GM12878 (cell line): ENCODE results near the gene DERL2. TPM values are rescaled to one million over a fixed set of nuclear protein-coding genes. Genes with fewer than 3 reads are reported as not detected.

Experiments used
- ATAC-seq: fragments of 200-7000 bp; cut with Tn5 transposase; 3 replicates; pipeline ENCODE4 v1.9.1; 2020; ENCODE audit warnings: mild to moderate bottlenecking, moderate library complexity
- BruUV-seq: library from RNA; stranded (reverse); fragments of 400-500 nt; replicated peaks from 2 replicates; lab custom pipeline; 2021; lab: Mats Ljungman, UMichigan
- CTCF ChIA-PET: fragments of 300-600 bp; sonication (Branson Sonifier 250); formaldehyde crosslinking; extraction: SDS; loops from one replicate; lab custom pipeline; 2021; ENCODE audit warnings: inconsistent platforms; lab: Yijun Ruan, JAX
- POLR2A ChIA-PET: fragments of 350-600 bp; formaldehyde crosslinking; extraction: SDS; loops from one replicate; lab custom pipeline; 2021; ENCODE audit warnings: inconsistent platforms; lab: Charles Lee
- RAD21 ChIA-PET: fragments of 300-600 bp; sonication (Branson Sonifier 250); formaldehyde crosslinking; loops from one replicate; lab custom pipeline; 2023; ENCODE audit warnings: antibody characterized with exemption; ENCODE audit not compliant: unreplicated experiment; lab: Charles Lee
- SMC1A ChIA-PET: fragments of 300-600 bp; sonication (Branson Sonifier 250); formaldehyde crosslinking; loops from one replicate; lab custom pipeline; 2023; ENCODE audit not compliant: unreplicated experiment, uncharacterized antibody; lab: Charles Lee
- DNase-seq: peaks from one replicate; pipeline ENCODE4 v3.0.0-alpha.2; 2011; ENCODE audit warnings: low read depth, low spot score
- FAIRE-seq: peaks from 3 replicates; lab custom pipeline; 2011; peaks lifted over from hg19 to GRCh38; lab: Jason Lieb, UNC
- H2AFZ ChIP-seq: 2 replicates; pipeline ENCODE4 v1.6.0; 2011; ENCODE audit warnings: low read depth, low read length, control low read depth; ENCODE audit not compliant: control insufficient read depth
- H3K27ac ChIP-seq: 2 replicates; pipeline ENCODE4 v1.5.1; 2011; ENCODE audit warnings: control low read depth; ENCODE audit not compliant: control insufficient read depth, insufficient read depth
- H3K27me3 ChIP-seq, 2 experiments: replicated peaks in 1 of 2; 2 replicates each; pipeline versions ENCODE4 v1.6.0 to v1.6.1; 2011; ENCODE audit warnings: low read length in 1 of 2; ENCODE audit not compliant: control insufficient read depth in 2 of 2, insufficient read depth in 2 of 2
- H3K36me3 ChIP-seq, 2 experiments: 2 replicates each; pipeline ENCODE4 v1.5.1; 2011; ENCODE audit warnings: low read length in 1 of 2; ENCODE audit not compliant: control insufficient read depth in 2 of 2, insufficient read depth in 2 of 2
- H3K4me1 ChIP-seq: 2 replicates; pipeline ENCODE4 v1.6.1; 2011; ENCODE audit warnings: mild to moderate bottlenecking, low read length, moderate library complexity, mixed read lengths; ENCODE audit not compliant: control insufficient read depth, insufficient read depth
- H3K4me2 ChIP-seq: 2 replicates; pipeline ENCODE4 v1.6.0; 2011; ENCODE audit warnings: control low read depth; ENCODE audit not compliant: control insufficient read depth, insufficient read depth
- H3K4me3 ChIP-seq: fragments of 200-600 bp; sonication (generic); 2 replicates; pipeline ENCODE4 v1.5.1; 2016
- H3K79me2 ChIP-seq: 2 replicates; pipeline ENCODE4 v1.6.0; 2011; ENCODE audit warnings: low read length; ENCODE audit not compliant: control insufficient read depth, insufficient read depth
- H3K9ac ChIP-seq: 2 replicates; pipeline ENCODE4 v1.8.0; 2011; ENCODE audit warnings: low read length, control low read depth, mixed read lengths; ENCODE audit not compliant: control insufficient read depth, insufficient read depth
- H3K9me3 ChIP-seq: replicated peaks from 3 replicates; pipeline ENCODE4 v1.5.1; 2011; ENCODE audit warnings: mild to moderate bottlenecking, low read length; ENCODE audit not compliant: control insufficient read depth, insufficient read depth
- H4K20me1 ChIP-seq: 2 replicates; pipeline ENCODE4 v1.6.0; 2011; ENCODE audit not compliant: control insufficient read depth, insufficient read depth
- BRCA1 ChIP-seq: IDR thresholded peaks from 2 replicates; pipeline ENCODE4 v1.6.1; 2011; ENCODE audit warnings: low read depth, low read length, improper control_type of control experiment
- CHD2 ChIP-seq: IDR thresholded peaks from 2 replicates; pipeline ENCODE4 v1.6.1; 2011; ENCODE audit warnings: low read depth, low read length, improper control_type of control experiment, borderline replicate concordance
- DPF2 ChIP-seq: fragments of 450-650 bp; IDR thresholded peaks from 2 replicates; pipeline ENCODE4 v1.6.1; 2017; ENCODE audit warnings: mild to moderate bottlenecking
- IKZF1 ChIP-seq: fragments of 450-650 bp; conservative IDR thresholded peaks from 2 replicates; pipeline ENCODE4 v1.6.1; 2017; ENCODE audit warnings: antibody characterized with exemption, mild to moderate bottlenecking
- KAT2A ChIP-seq: conservative IDR thresholded peaks from 2 replicates; pipeline ENCODE4 v1.6.1; 2011; ENCODE audit warnings: low read depth, low read length; ENCODE audit not compliant: control insufficient read depth
- POLR2A ChIP-seq: IDR thresholded peaks from 2 replicates; pipeline ENCODE4 v1.6.1; 2011; ENCODE audit warnings: low read depth, mild to moderate bottlenecking, low read length
- SPI1 ChIP-seq: IDR thresholded peaks from 2 replicates; pipeline ENCODE4 v1.6.1; 2011; ENCODE audit warnings: low read depth, mild to moderate bottlenecking, low read length, moderate library complexity, borderline replicate concordance; ENCODE audit not compliant: insufficient read depth
- SRF ChIP-seq, 2 experiments: IDR thresholded peaks; 2 replicates each; pipeline ENCODE4 v1.6.1; 2011; ENCODE audit warnings: low read depth in 2 of 2, low read length in 2 of 2, mild to moderate bottlenecking in 1 of 2, moderate library complexity in 1 of 2
- STAT1 ChIP-seq: fragments of 450-650 bp; conservative IDR thresholded peaks from 2 replicates; pipeline ENCODE4 v1.6.1; 2014; ENCODE audit warnings: antibody characterized with exemption, mild to moderate bottlenecking
- ZNF24 ChIP-seq: fragments of 450-650 bp; IDR thresholded peaks from 2 replicates; pipeline ENCODE4 v1.6.1; 2017; ENCODE audit warnings: antibody characterized with exemption, mild to moderate bottlenecking
- WGBS: methylation state at CpG from one replicate; pipeline ENCODE4 v1.1.6; 2016; ENCODE audit warnings: low lambda C conversion rate; ENCODE audit not compliant: insufficient replicate concordance, insufficient coverage; ENCODE audit errors: missing lambda C conversion rate; 5-methylcytosine and 5-hydroxymethylcytosine counted together
- in situ Hi-C: fragments of 300-500 bp; cut with MboI; formaldehyde crosslinking; loops from 9 replicates; pipeline ENCODE4 v1.14.3; 2018; ENCODE audit warnings: mixed read lengths
- intact Hi-C: fragments of 100-400 bp; cut with micrococcal nuclease; formaldehyde crosslinking; loops from one replicate; pipeline ENCODE4 v1.14.2; 2022; ENCODE audit not compliant: unreplicated experiment
- polyA plus RNA-seq, 11 experiments: library from polyadenylated mRNA; depleted of rRNA in 4 of 11; unstranded in 6 of 11; stranded (reverse) in 5 of 11; fragments of >200 nt; fragmentation: Nextera tagmentation in 4 of 11; fragmentation: Illumina TruSeq in 1 of 11; extraction: Ambion mirVana in 4 of 11; extraction: Trizol in 1 of 11; gene quantifications; 1 replicate in 1 of 11; 2 replicates in 10 of 11; pipeline versions ENCODE4 v1.2.1 to v1.2.3, GENCODE V29; 2011 to 2016; ENCODE audit warnings: inconsistent platforms in 2 of 11, missing spikeins in 2 of 11, low read depth in 1 of 11
- total RNA-seq, 4 experiments: library from RNA; depleted of rRNA in 3 of 4; stranded (reverse); fragments of >200 nt in 3 of 4; fragmentation: Illumina TruSeq in 1 of 4; extraction: Trizol in 1 of 4; gene quantifications; 2 replicates each; pipeline versions ENCODE4 v1.2.1 to v1.2.3, GENCODE V29; 2013 to 2021

DERL2 gene
- total and polyA plus RNA-seq, 10 of the 15 experiments (the other 5 are each of a cell fraction or from before 2014, with no cell fraction given), result 40.5 to 236 (median 69.3) TPM

GRCh38 chr17:5422505-5422904 lies 63.5 kb downstream of the DERL2 start:
- in situ Hi-C loops (no loop called here), intact Hi-C loops (no loop called here)
- peaks cover 4 to 22% of the 10 kb centered on the region in 2 experiments for H3K36me3 ChIP-seq
- SMC1A ChIA-PET, result interaction anchor here (1.5 kb wide), 1 partner anchor 17 kb away, joined by 5 read pairs; the partner anchor contains the start of gene C1QBP
- H3K27ac ChIP-seq, result no peak overlapping the region
- peaks cover 47% of the 10 kb centered on the region for H3K79me2 ChIP-seq
- no peaks in the 10 kb centered on the region; the same call in 1 of the 2 replicates for H4K20me1 ChIP-seq
- CTCF ChIA-PET, result interaction anchor here (1.2 kb wide), 1 partner anchor 17 kb away, joined by 4 read pairs; no protein-coding TSS in a partner anchor
- no peak for FAIRE-seq
- no peak for ATAC-seq
- TF ChIP-seq KAT2A (no peak), CHD2 (no peak), IKZF1 (no peak), DPF2 (no peak), ZNF24 (no peak), STAT1 (no peak), POLR2A (no peak), SPI1 (no peak), BRCA1 (no peak), SRF (IDR thresholded peaks at IDR 0.05; ENCODE audit: low read depth in 2 of 2, low read length in 2 of 2) (no peak)
- H3K9ac ChIP-seq, result no peak overlapping the region
- H3K4me1 ChIP-seq, result peaks cover 5% of the 10 kb centered on the region
- H3K4me2 ChIP-seq, result peak overlapping the region; percentile 3; the same call in 1 of the 2 replicates
- H3K9me3 ChIP-seq, result no peaks in the 10 kb centered on the region
- no peak overlapping the region for H2AFZ ChIP-seq
- DNase-seq, result no peak
- H3K4me3 ChIP-seq, result no peak overlapping the region
- RAD21 ChIA-PET, result no interaction called here
- 100% methylated on average over 2 of the region's 2 CpGs for WGBS
- H3K27me3 ChIP-seq, result no peaks in the 10 kb centered on the region
- POLR2A ChIA-PET, result no interaction called here
- BruUV-seq, result no TSS peak

Other genes with a start within 250 kb of the DERL2 start
- 43.3 and 51.0 TPM in 2 replicates for gene RABEP1, start 203.9 kb downstream of the DERL2 start, total RNA-seq (2014; rRNA removed)
- 68.0 and 69.8 TPM in 2 replicates for gene RABEP1, start 203.9 kb downstream of the DERL2 start, total RNA-seq (2014; rRNA removed; fragmentation: Illumina TruSeq; extraction: Trizol)
- gene RABEP1, start 203.9 kb downstream of the DERL2 start, total RNA-seq (2021), result 60.0 and 60.4 TPM in 2 replicates
- 64.5 and 95.7 TPM in 2 replicates for gene RABEP1, start 203.9 kb downstream of the DERL2 start, polyA plus RNA-seq (2011; rRNA removed)
- 68.8 and 87.5 TPM in 2 replicates for gene RABEP1, start 203.9 kb downstream of the DERL2 start, polyA plus RNA-seq (2014; fragmentation: Illumina TruSeq; extraction: Trizol)
- 10 to 100 TPM; 13.4 to 20.2 TPM for gene RABEP1, start 203.9 kb downstream of the DERL2 start, polyA plus RNA-seq (2014; fragmentation: Nextera tagmentation; extraction: Ambion mirVana)
- 36.4 and 38.9 TPM in 2 replicates for gene RABEP1, start 203.9 kb downstream of the DERL2 start, polyA plus RNA-seq (2014; rRNA removed)
- 10 to 100 TPM; 59.2 to 71.4 TPM for gene RABEP1, start 203.9 kb downstream of the DERL2 start, polyA plus RNA-seq (2016; fragmentation: Nextera tagmentation; extraction: Ambion mirVana)
- 188 and 189 TPM in 2 replicates for gene NUP88, start 66.5 kb downstream of the DERL2 start, total RNA-seq (2014; rRNA removed)
- 232 and 233 TPM in 2 replicates for gene NUP88, start 66.5 kb downstream of the DERL2 start, total RNA-seq (2014; rRNA removed; fragmentation: Illumina TruSeq; extraction: Trizol)
- gene NUP88, start 66.5 kb downstream of the DERL2 start, total RNA-seq (2021), result 109 and 125 TPM in 2 replicates
- 200 and 238 TPM in 2 replicates for gene NUP88, start 66.5 kb downstream of the DERL2 start, polyA plus RNA-seq (2011; rRNA removed)
- gene NUP88, start 66.5 kb downstream of the DERL2 start, polyA plus RNA-seq (2014; fragmentation: Illumina TruSeq; extraction: Trizol), result 244 and 280 TPM in 2 replicates
- 100 to 1,000 TPM; 110 to 137 TPM for gene NUP88, start 66.5 kb downstream of the DERL2 start, polyA plus RNA-seq (2014; fragmentation: Nextera tagmentation; extraction: Ambion mirVana)
- gene NUP88, start 66.5 kb downstream of the DERL2 start, polyA plus RNA-seq (2014; rRNA removed), result 153 and 173 TPM in 2 replicates
- gene NUP88, start 66.5 kb downstream of the DERL2 start, polyA plus RNA-seq (2016; fragmentation: Nextera tagmentation; extraction: Ambion mirVana), result 100 to 1,000 TPM; 188 to 208 TPM
- 68.6 and 70.4 TPM in 2 replicates for gene RPAIN, start 66.0 kb downstream of the DERL2 start, total RNA-seq (2014; rRNA removed)
- gene RPAIN, start 66.0 kb downstream of the DERL2 start, total RNA-seq (2014; rRNA removed; fragmentation: Illumina TruSeq; extraction: Trizol), result 74.6 and 76.3 TPM in 2 replicates
- 44.6 and 45.8 TPM in 2 replicates for gene RPAIN, start 66.0 kb downstream of the DERL2 start, total RNA-seq (2021)
- gene RPAIN, start 66.0 kb downstream of the DERL2 start, polyA plus RNA-seq (2011; rRNA removed), result 69.5 and 69.8 TPM in 2 replicates
- gene RPAIN, start 66.0 kb downstream of the DERL2 start, polyA plus RNA-seq (2014; fragmentation: Illumina TruSeq; extraction: Trizol), result 50.2 and 53.3 TPM in 2 replicates
- gene RPAIN, start 66.0 kb downstream of the DERL2 start, polyA plus RNA-seq (2014; fragmentation: Nextera tagmentation; extraction: Ambion mirVana), result 100 to 1,000 TPM; 101 to 109 TPM
- 50.6 and 56.4 TPM in 2 replicates for gene RPAIN, start 66.0 kb downstream of the DERL2 start, polyA plus RNA-seq (2014; rRNA removed)
- 10 to 100 TPM; 71.5 to 74.8 TPM for gene RPAIN, start 66.0 kb downstream of the DERL2 start, polyA plus RNA-seq (2016; fragmentation: Nextera tagmentation; extraction: Ambion mirVana)
- 415 and 426 TPM in 2 replicates for gene C1QBP, start 47.0 kb downstream of the DERL2 start, total RNA-seq (2014; rRNA removed)
- gene C1QBP, start 47.0 kb downstream of the DERL2 start, total RNA-seq (2014; rRNA removed; fragmentation: Illumina TruSeq; extraction: Trizol), result 629 and 683 TPM in 2 replicates
- gene C1QBP, start 47.0 kb downstream of the DERL2 start, total RNA-seq (2021), result 411 and 415 TPM in 2 replicates
- 444 and 610 TPM in 2 replicates for gene C1QBP, start 47.0 kb downstream of the DERL2 start, polyA plus RNA-seq (2011; rRNA removed)
- 592 and 753 TPM in 2 replicates for gene C1QBP, start 47.0 kb downstream of the DERL2 start, polyA plus RNA-seq (2014; fragmentation: Illumina TruSeq; extraction: Trizol)
- 100 to 1,000 TPM; 124 to 227 TPM for gene C1QBP, start 47.0 kb downstream of the DERL2 start, polyA plus RNA-seq (2014; fragmentation: Nextera tagmentation; extraction: Ambion mirVana)
- gene C1QBP, start 47.0 kb downstream of the DERL2 start, polyA plus RNA-seq (2014; rRNA removed), result 381 and 414 TPM in 2 replicates
- gene C1QBP, start 47.0 kb downstream of the DERL2 start, polyA plus RNA-seq (2016; fragmentation: Nextera tagmentation; extraction: Ambion mirVana), result 100 to 1,000 TPM; 945 to 989 TPM
- gene DHX33, start 17.2 kb downstream of the DERL2 start, total RNA-seq (2014; rRNA removed), result 11.7 and 12.7 TPM in 2 replicates
- gene DHX33, start 17.2 kb downstream of the DERL2 start, total RNA-seq (2014; rRNA removed; fragmentation: Illumina TruSeq; extraction: Trizol), result 12.4 and 12.8 TPM in 2 replicates
- 30.6 and 33.5 TPM in 2 replicates for gene DHX33, start 17.2 kb downstream of the DERL2 start, total RNA-seq (2021)
- gene DHX33, start 17.2 kb downstream of the DERL2 start, polyA plus RNA-seq (2011; rRNA removed), result 12.3 and 16.5 TPM in 2 replicates
- gene DHX33, start 17.2 kb downstream of the DERL2 start, polyA plus RNA-seq (2014; fragmentation: Illumina TruSeq; extraction: Trizol), result 32.0 and 33.2 TPM in 2 replicates
- 10 to 100 TPM; 12.2 to 13.3 TPM for gene DHX33, start 17.2 kb downstream of the DERL2 start, polyA plus RNA-seq (2014; fragmentation: Nextera tagmentation; extraction: Ambion mirVana)
- gene DHX33, start 17.2 kb downstream of the DERL2 start, polyA plus RNA-seq (2014; rRNA removed), result 24.6 and 24.8 TPM in 2 replicates
- 1 to 10 TPM; 6.5 to 8.5 TPM for gene DHX33, start 17.2 kb downstream of the DERL2 start, polyA plus RNA-seq (2016; fragmentation: Nextera tagmentation; extraction: Ambion mirVana)
- gene MIS12, start 388 bp upstream of the DERL2 start, total RNA-seq (2014; rRNA removed), result 24.0 and 28.7 TPM in 2 replicates
- gene MIS12, start 388 bp upstream of the DERL2 start, total RNA-seq (2014; rRNA removed; fragmentation: Illumina TruSeq; extraction: Trizol), result 34.1 and 34.2 TPM in 2 replicates
- gene MIS12, start 388 bp upstream of the DERL2 start, total RNA-seq (2021), result 19.8 and 20.6 TPM in 2 replicates
- gene MIS12, start 388 bp upstream of the DERL2 start, polyA plus RNA-seq (2011; rRNA removed), result 25.9 and 40.7 TPM in 2 replicates
- gene MIS12, start 388 bp upstream of the DERL2 start, polyA plus RNA-seq (2014; fragmentation: Illumina TruSeq; extraction: Trizol), result 33.4 and 35.5 TPM in 2 replicates
- 10 to 100 TPM; 19.9 to 24.0 TPM for gene MIS12, start 388 bp upstream of the DERL2 start, polyA plus RNA-seq (2014; fragmentation: Nextera tagmentation; extraction: Ambion mirVana)
- 18.7 and 20.4 TPM in 2 replicates for gene MIS12, start 388 bp upstream of the DERL2 start, polyA plus RNA-seq (2014; rRNA removed)
- gene MIS12, start 388 bp upstream of the DERL2 start, polyA plus RNA-seq (2016; fragmentation: Nextera tagmentation; extraction: Ambion mirVana), result 10 to 100 TPM; 32.8 to 33.3 TPM
- 13.6 and 14.3 TPM in 2 replicates for gene NLRP1, start 98.3 kb upstream of the DERL2 start, total RNA-seq (2014; rRNA removed)
- 7.7 and 8.7 TPM in 2 replicates for gene NLRP1, start 98.3 kb upstream of the DERL2 start, total RNA-seq (2014; rRNA removed; fragmentation: Illumina TruSeq; extraction: Trizol)
- gene NLRP1, start 98.3 kb upstream of the DERL2 start, total RNA-seq (2021), result 17.0 and 17.7 TPM in 2 replicates
- 12.8 and 18.5 TPM in 2 replicates for gene NLRP1, start 98.3 kb upstream of the DERL2 start, polyA plus RNA-seq (2011; rRNA removed)
- gene NLRP1, start 98.3 kb upstream of the DERL2 start, polyA plus RNA-seq (2014; fragmentation: Illumina TruSeq; extraction: Trizol), result 10.8 and 20.4 TPM in 2 replicates
- gene NLRP1, start 98.3 kb upstream of the DERL2 start, polyA plus RNA-seq (2014; fragmentation: Nextera tagmentation; extraction: Ambion mirVana), result 1 to 10 TPM; 2.8 to 4.2 TPM
- gene NLRP1, start 98.3 kb upstream of the DERL2 start, polyA plus RNA-seq (2014; rRNA removed), result 21.8 and 22.2 TPM in 2 replicates
- 1 to 10 TPM; 8.0 to 9.5 TPM for gene NLRP1, start 98.3 kb upstream of the DERL2 start, polyA plus RNA-seq (2016; fragmentation: Nextera tagmentation; extraction: Ambion mirVana)